Mucosa of descending colon (tissue), 3 donors: Measurements from ENCODE around the gene CHRNA9. TPM values are rescaled to one million over a fixed set of nuclear protein-coding genes. Genes with fewer than 3 reads are reported as not detected.
"Not testable (repeated sequence)": the region's sequence is repeated elsewhere in the genome, so short reads cannot be mapped to it uniquely, and the experiment has no call there.

Source experiments
- ATAC-seq: fragments of 200-7000 bp; cut with Tn5 transposase; one replicate; pipeline ENCODE4 v1.9.1; 2020; ENCODE audit warnings: mild to moderate bottlenecking, moderate library complexity
- DNase-seq, 3 donors: peaks; one replicate each; pipeline ENCODE4 v3.0.0-alpha.2; 2020
- H3K36me3 ChIP-seq: fragments of 200-600 bp; one replicate; pipeline ENCODE4 v1.8.0; 2021; ENCODE audit warnings: low read depth, mild to moderate bottlenecking
- H3K4me1 ChIP-seq: fragments of 200-600 bp; one replicate; pipeline ENCODE4 v1.8.0; 2021; ENCODE audit warnings: low read depth, mild to moderate bottlenecking
- H3K4me3 ChIP-seq: fragments of 200-600 bp; one replicate; pipeline ENCODE4 v1.8.0; 2021; ENCODE audit warnings: mild to moderate bottlenecking
- H3K9me3 ChIP-seq: fragments of 200-600 bp; one replicate; pipeline ENCODE4 v1.8.0; 2021; ENCODE audit warnings: mild to moderate bottlenecking
- CTCF ChIP-seq: fragments of 200-600 bp; IDR thresholded peaks from one replicate; pipeline ENCODE4 v1.8.0; 2022; ENCODE audit warnings: antibody characterized with exemption, mild to moderate bottlenecking
- intact Hi-C, 2 donors: fragments of 100-400 bp; cut with DNase I in 1 of 2; cut with micrococcal nuclease in 1 of 2; formaldehyde crosslinking; loops; one replicate each; pipeline versions ENCODE4 v1.11.0 to v1.11.1; 2022; cut with DNase I, micrococcal nuclease
- total RNA-seq, 3 donors: library from RNA; stranded (reverse); fragmentation: NEBNext Ultra II Directional in 2 of 3; extraction: Animal tissue kit (Norgen Biotek cat#: 25700) in 2 of 3; gene quantifications; one replicate each; pipeline versions ENCODE4 v1.2.1 to v1.2.4, GENCODE V29; 2021 to 2023
- donor health status: DM: no; HTN: no; CAD: no; lungs with moderate emphysema.
- donor health status: DM: no; HTN: no; CAD: no.
- donor health status: DM: no; HTN: yes; CAD: no.

CHRNA9 gene
- total RNA-seq, 3 donors from 2014 or later, result not detected

GRCh38 chr4:40389986-40390385 is 54.9 kb downstream of the CHRNA9 start:
- ATAC-seq, result no peak
- no peak overlapping the region for H3K4me3 ChIP-seq
- no peak for DNase-seq
- intact Hi-C loops, result no loop called here
- TF ChIP-seq CTCF, result no peak
- no peaks in the 10 kb centered on the region for H3K36me3 ChIP-seq
- no peaks in the 10 kb centered on the region for H3K4me1 ChIP-seq
- no peaks in the 10 kb centered on the region for H3K9me3 ChIP-seq

GRCh38 chr4:40392241-40392640 is 57.1 kb downstream of the CHRNA9 start:
- H3K9me3 ChIP-seq, H3K36me3 ChIP-seq, H3K4me1 ChIP-seq, DNase-seq, ATAC-seq, intact Hi-C loops, H3K4me3 ChIP-seq: not testable (repeated sequence)

- no peak for ATAC-seq
- DNase-seq, result no peak
- intact Hi-C loops, result no loop called here
- no peaks in the 10 kb centered on the region for H3K9me3 ChIP-seq
- H3K4me1 ChIP-seq, result no peaks in the 10 kb centered on the region
- no peak overlapping the region for H3K4me3 ChIP-seq
- no peak for TF ChIP-seq CTCF
- H3K36me3 ChIP-seq, result no peaks in the 10 kb centered on the region
These were observed 59.1 kb downstream of the CHRNA9 start for GRCh38 chr4:40394236-40394635.

GRCh38 chr4:40395166-40395900 is 60.2 kb downstream of the CHRNA9 start:
- Histone ChIP-seq H3K4me1 (no peaks in the 10 kb centered on the region), H3K36me3 (no peaks in the 10 kb centered on the region), H3K4me3 (no peak overlapping the region), H3K9me3 (no peaks in the 10 kb centered on the region)
- no peak for TF ChIP-seq CTCF
- intact Hi-C loops, result no loop called here
- DNase-seq (no peak), ATAC-seq (no peak)

- DNase-seq (peak; percentile 40 to 65 (median 61)), ATAC-seq (peak; percentile 84)
- TF ChIP-seq CTCF, result no peak
- H3K4me3 ChIP-seq, result no peak overlapping the region
- no peaks in the 10 kb centered on the region for H3K36me3 ChIP-seq
- H3K4me1 ChIP-seq, result no peaks in the 10 kb centered on the region
- intact Hi-C loops, result no loop called here
- H3K9me3 ChIP-seq, result no peaks in the 10 kb centered on the region
These were observed 61.0 kb downstream of the CHRNA9 start for GRCh38 chr4:40395908-40396793.

- DNase-seq (no peak), ATAC-seq (peak; percentile 64)
- no peaks in the 10 kb centered on the region for H3K9me3 ChIP-seq
- intact Hi-C loops, result no loop called here
- H3K4me3 ChIP-seq, result no peak overlapping the region
- H3K36me3 ChIP-seq, result no peaks in the 10 kb centered on the region
- no peak for TF ChIP-seq CTCF
- H3K4me1 ChIP-seq, result no peaks in the 10 kb centered on the region
These were observed 64.4 kb downstream of the CHRNA9 start for GRCh38 chr4:40399578-40399977.
